GM18868 (cell line): ENCODE measurements around the gene HID1.
"Not testable (repeated sequence)": the region's sequence is repeated elsewhere in the genome, so short reads cannot be mapped to it uniquely, and the experiment has no call there.

Experiments
- ATAC-seq: cut with Tn5 transposase; IDR thresholded peaks from one replicate; pipeline ENCODE4 v1.9.1; 2021; ENCODE audit warnings: mild to moderate bottlenecking, moderate library complexity; ENCODE audit not compliant: unreplicated experiment

Gene HID1

GRCh38 chr17:74923538-74924249 lies 48.9 kb downstream of the HID1 start:
- no peak for ATAC-seq

- no peak for ATAC-seq
These were observed 49.6 kb downstream of the HID1 start, which contains the start of gene USH1G for GRCh38 chr17:74922694-74923537. Gene USH1G, minus strand, starts transcription at chr17:74923255. Its CDS starts 182 bp downstream, at chr17:74923073.

- no peak for ATAC-seq
These were observed 50.4 kb downstream of the HID1 start for GRCh38 chr17:74922172-74922571.

- no peak for ATAC-seq
These were observed 50.8 kb downstream of the HID1 start for GRCh38 chr17:74921769-74922168.

GRCh38 chr17:74921026-74921681 lies 51.4 kb downstream of the HID1 start:
- no peak for ATAC-seq

- ATAC-seq: no peak
These were observed 51.9 kb downstream of the HID1 start for GRCh38 chr17:74920642-74921025.

- no peak for ATAC-seq
These were observed 52.3 kb downstream of the HID1 start for GRCh38 chr17:74920306-74920620.

GRCh38 chr17:74919440-74920305 lies 52.9 kb downstream of the HID1 start:
- no peak for ATAC-seq

GRCh38 chr17:74918906-74919305 lies 53.7 kb downstream of the HID1 start:
- ATAC-seq: no peak

GRCh38 chr17:74917430-74917829 lies 55.1 kb downstream of the HID1 start:
- no peak for ATAC-seq

- no peak for ATAC-seq
These were observed 55.7 kb downstream of the HID1 start for GRCh38 chr17:74916851-74917199.

GRCh38 chr17:74916136-74916850 lies 56.3 kb downstream of the HID1 start:
- ATAC-seq: no peak

- ATAC-seq: not testable (repeated sequence)
These were observed 61.1 kb downstream of the HID1 start for GRCh38 chr17:74911423-74911822.

- not testable (repeated sequence) for ATAC-seq
These were observed 63.5 kb downstream of the HID1 start for GRCh38 chr17:74909097-74909496.

- ATAC-seq: no peak
These were observed 65.5 kb downstream of the HID1 start for GRCh38 chr17:74907012-74907411.

GRCh38 chr17:74906214-74906793 lies 66.3 kb downstream of the HID1 start:
- ATAC-seq: not testable (repeated sequence)

GRCh38 chr17:74904687-74905409 lies 67.7 kb downstream of the HID1 start:
- ATAC-seq: no peak

GRCh38 chr17:74903671-74904070 lies 68.9 kb downstream of the HID1 start:
- no peak for ATAC-seq

GRCh38 chr17:74903034-74903433 lies 69.5 kb downstream of the HID1 start:
- ATAC-seq: no peak
